ENCODE results near the gene MICAL2.

MICAL2 gene

DNA sequence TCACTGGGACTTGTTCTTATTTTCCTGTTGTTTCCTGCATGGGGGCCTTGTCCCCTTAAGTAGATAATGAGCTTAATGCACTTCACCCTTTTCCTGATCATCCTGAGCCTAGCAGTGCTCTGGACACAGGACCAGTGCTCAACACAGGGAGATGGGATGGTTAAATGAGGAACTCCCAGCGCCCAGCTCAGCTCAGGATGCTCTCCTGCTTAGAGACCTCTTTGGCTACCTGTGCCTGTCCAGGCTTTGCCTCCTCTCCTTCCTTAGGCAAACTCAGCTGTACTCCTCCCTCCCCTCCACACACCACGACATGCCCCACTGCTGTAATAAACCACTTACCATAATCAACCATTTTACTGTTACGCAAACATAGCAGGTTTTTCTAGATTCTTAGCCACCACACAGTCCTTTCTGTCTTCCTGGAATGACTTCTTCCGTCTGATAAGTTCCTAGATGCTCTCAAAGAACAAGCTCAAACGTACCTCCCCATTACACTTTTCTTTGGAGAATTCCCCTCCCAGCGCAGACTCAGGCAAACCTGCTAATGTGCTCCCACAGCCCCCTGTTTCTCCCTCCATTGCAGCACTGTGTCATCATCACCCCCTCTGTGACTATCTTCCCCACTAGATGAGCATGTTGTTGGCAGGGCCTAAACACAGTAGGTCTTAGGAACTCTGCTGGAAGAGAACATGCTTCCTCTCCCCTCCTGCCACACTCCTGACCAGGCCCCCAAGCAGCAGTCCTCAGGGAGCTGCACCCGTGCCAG lies 113.6 kb downstream of the MICAL2 start:
- no peak for DNase-seq

DNA sequence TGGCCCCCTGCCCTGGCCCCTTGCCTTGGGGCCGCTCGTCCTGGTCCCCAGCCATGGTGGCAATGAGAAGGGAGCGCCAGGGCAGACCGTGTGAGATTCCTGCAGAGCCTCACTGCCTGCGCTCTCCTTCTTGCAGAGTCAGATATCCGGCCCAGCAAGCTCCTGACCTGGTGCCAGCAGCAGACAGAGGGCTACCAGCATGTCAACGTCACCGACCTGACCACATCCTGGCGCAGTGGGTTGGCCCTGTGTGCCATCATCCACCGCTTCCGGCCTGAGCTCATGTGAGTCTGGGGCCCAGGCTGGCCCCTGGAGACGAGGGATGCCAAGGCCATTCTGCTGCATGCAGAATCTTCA lies 114.1 kb downstream of the MICAL2 start:
- peak in 16 of 58 donors; percentile 10 to 50 (median 32) for DNase-seq

DNA sequence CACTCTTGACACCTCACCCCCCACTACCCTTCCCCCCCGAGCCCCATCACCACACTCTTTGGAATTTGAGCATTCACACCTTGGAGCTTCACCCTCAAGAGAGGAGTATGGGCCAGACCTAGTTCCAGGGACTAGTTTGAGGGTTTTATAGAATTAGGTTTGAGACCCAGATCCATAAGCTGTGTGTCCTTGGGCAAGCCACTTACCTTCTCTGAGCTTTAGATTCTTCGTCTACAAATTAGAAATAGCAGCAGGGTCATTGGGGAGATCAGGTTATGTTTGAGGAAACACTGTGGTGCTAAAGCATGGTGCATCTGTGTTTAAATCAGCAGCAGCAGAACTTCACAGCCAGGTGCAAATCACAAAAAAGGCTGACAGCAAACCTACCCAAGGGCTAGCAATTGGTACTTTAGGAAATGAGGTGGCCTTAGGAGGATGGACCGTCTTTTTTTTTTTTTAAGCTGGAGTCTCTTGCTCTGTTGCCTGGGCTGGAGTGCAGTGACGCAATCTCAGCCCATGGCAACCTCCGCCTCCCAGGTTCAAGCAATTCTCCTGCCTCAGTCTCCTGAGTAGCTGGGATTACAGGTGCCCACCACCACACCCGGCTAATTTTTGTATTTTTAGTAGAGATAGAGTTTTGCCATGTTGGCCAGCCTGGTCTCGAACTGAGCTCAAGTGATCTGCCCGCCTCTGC lies 114.8 kb downstream of the MICAL2 start:
- no peak for DNase-seq

DNA sequence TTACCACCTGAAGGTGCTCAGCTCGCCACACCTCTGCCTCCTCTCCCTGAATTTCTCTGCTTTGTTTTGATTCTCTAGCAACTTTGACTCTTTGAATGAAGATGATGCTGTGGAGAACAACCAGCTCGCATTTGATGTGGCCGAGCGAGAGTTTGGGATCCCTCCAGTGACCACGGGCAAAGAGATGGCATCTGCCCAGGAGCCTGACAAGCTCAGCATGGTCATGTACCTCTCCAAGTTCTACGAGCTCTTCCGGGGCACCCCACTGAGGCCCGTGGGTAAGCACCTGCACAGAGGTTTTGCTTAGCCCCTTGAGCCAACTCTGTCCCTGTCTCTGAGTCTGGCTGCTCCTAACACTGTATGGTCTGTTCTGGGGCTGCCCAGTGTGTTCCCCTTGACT lies 115.7 kb downstream of the MICAL2 start:
- DNase-seq, result no peak

DNA sequence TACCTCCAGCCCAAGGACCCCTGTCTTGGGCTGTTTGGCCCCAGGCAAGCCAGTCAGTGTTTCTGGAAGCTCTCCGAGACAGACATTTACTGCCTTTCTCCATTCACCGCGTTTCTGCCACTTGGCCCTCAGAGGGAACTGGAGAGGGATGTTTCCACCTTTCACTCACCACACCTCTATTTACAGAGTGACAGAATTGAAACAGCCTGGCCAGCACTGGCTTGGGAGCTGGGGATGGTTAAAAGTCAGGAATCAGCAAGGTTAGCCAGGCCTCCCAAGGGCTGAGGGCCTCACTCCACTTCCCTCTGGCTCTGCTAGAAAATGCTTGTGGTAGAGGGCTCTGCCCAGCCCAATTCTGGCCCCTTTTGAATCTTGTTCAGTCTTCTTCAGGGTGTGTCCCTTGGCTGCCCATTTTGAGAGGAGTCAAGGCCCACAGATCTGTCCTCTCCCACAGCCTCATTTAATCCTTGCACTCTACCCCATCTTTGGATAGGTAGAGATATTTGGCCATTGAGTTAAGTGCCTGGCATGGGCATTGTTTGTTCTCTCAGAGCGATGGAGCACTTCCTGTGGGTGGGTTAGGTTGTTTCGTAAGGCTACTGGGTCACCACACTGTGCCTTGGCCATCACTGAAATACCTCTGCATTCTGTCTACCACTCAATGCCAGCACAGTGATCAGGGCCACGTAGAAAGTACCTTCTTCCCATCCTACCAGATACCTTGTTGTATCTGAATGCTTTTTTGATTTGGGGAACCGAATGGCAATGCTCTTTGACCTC lies 119.2 kb downstream of the MICAL2 start:
- DNase-seq, result no peak

DNA sequence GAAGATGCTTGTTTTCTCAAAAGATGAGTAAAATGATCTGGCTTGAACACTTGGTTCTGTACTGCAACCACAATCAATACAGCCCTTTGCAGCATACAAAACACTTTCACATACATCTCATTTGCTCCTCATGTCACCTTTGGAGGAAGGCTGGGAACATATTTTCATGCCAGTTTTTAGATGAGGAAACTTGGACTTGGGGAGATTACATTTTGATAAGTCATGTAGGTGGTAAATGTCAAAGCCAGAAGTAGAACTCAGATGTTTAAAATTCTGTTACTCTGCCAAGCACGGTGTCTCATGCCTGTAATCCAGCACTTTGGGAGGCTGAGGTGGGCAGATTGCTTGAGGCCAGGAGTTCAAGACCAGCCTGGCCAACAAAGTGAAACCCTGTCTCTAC lies 121.8 kb downstream of the MICAL2 start:
- DNase-seq, result peak in 1 of 58 donors; percentile 32

DNA sequence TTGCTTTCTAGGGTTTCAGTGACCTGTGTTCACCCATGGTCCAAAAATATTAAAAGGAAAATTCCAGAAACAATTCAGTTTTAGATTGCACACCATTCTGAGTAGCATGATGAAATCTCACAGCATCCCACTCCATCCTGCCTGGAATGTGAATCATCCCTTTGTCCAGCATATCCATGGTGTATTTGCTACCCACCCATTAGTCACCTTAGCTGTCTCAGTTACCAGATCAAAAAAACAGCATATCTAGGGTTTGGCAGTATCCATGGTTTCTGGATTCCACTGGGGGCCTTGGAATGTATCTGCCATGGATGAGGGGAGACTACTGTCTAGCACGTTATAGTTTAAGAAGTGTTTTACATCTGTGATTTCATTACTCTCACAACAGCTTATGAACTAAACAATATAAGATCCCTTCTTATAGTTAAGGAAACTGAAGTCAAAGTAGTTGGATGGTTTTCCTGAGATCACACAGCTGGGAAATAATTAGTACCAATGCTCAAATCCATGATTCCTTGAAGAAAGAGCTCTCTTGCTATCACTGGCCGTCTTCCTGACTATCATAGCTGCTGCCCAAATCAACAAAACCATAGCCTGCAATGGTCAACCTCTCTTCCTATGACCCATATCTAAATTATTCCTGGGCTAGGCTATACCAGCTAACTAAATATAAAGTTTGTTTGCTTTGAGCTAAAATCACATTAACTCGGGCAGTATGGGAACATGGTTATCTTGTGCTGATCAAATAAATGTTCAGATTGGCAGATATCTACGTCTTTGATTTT lies 122.6 kb downstream of the MICAL2 start:
- no peak for DNase-seq

DNA sequence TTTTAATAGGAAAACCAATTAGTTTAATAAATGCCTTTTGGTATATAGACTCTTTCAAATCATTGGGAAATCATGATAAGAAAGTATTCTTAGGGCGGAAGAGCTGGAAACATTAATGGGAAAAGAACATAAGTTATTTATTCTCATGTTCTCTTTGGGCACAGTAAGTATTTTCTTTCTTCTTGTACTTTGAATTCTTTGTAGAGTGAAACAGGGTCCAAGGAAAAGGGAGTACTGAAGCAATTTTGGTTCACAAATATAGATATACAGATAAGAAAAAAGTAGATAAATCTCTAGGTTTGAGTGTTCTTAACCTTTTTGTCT lies 123.2 kb downstream of the MICAL2 start:
- no peak for DNase-seq

DNA sequence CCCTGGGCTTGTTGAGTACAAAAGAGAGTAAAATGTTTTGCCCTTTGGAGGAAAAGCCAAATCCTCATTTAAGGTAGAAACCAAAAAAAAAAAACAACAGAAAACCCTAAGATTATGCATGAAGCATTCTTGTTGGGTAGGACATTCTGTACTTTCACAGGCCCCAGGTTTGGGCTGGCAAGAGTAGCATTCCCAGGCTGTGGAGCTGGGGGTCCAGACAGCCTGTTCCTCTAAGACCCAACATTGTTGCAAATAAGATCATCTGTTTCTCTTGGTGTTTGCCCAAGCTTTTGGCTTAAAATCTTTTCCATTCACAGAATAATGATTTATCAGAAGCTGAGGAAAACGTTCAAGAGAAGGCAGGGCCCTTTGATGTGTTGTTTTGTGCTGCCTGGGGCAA lies 123.8 kb downstream of the MICAL2 start:
- DNase-seq, result no peak

DNA sequence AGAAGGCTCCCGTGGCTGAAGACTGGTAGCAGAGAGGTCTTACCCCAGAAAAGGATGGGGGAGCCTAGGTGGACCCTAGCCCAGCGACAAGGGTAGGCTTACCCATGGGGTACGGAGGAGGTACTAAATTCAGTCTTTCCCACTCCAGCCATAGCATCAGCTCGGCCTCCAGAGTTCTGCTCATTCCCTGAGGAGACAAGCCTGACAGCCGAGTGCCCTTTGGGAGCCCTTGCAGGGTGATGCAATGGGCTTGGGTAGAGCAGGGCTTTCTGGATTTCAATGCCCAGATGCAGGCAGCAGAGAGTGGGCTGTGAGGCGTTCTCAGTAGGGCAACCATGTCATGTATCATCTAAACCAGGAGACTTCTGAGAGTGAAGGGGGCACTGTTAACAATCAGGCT lies 124.7 kb downstream of the MICAL2 start:
- no peak for DNase-seq

DNA sequence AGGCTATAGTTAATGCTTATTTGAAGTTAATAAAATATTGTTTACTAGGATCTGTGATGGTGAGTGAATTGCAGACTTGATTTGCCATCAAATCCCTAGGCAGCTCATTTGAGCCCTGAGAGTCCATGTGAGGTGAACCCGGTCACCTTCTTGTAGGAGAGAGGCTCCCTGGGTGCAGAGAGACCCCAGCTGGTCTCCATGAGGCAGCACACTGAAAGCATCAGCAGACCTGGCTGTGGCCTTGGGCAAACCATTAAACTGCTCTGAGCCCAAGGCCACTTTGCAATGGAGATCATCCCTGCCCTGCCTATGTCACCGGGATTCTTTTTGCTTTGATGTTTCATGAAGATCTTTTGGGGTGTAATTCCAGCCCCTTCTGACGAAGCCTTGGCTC lies 125.2 kb downstream of the MICAL2 start:
- no peak for DNase-seq

DNA sequence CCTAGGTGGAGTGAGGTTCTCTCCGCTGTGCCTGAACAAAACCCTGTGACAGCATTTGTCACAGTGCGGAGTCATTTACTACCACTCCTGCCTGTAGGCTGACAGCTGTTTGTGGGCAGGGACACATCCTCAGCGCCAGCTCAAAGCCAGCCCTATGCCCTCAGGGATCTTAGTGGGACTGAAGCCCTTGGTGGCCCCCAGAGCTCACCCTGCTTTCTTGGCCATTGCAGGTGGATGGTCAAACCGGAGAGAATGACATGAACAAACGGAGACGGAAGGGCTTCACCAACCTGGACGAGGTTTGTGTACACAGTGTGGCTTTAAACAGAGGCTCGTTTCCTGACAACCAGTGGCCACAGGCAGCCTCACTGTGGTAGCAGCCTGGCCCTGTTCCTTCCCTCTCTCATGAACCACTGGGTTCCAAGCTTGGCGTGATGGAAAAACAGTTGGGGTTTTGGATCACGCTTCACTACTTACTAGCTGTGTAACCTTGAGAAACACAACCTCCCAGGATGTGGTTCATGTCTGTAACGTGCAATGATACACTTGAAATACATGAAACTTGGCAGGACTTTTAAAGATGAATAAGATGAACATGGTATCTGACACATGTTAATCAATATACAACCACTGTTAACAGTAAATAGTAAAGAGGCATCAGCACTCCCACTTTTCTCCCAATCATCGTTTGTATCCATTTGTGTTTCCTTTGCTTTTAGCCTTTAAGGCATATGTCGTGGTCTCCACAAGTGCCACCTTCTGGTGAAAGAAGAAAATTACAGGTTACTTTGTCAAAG lies 125.8 kb downstream of the MICAL2 start:
- peak in 5 of 58 donors; percentile 6 to 71 (median 35) for DNase-seq

DNA sequence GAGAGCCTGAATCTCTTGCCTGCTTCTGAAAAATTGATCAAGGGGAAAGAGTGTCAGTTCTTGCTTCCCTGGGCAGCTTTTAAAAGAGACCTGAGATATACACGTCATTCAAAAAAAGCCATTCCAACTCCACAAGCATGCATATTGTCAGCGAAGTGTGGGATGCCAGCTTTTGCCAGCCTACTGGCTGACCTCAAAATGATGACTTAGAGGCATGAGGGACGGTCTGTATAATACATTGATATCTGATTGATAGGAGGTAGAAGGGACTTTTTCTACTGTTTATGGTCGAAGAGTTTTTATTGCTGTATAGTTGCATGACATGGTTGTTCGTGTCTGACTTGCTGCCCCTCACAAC lies 126.3 kb downstream of the MICAL2 start:
- DNase-seq, result no peak

DNA sequence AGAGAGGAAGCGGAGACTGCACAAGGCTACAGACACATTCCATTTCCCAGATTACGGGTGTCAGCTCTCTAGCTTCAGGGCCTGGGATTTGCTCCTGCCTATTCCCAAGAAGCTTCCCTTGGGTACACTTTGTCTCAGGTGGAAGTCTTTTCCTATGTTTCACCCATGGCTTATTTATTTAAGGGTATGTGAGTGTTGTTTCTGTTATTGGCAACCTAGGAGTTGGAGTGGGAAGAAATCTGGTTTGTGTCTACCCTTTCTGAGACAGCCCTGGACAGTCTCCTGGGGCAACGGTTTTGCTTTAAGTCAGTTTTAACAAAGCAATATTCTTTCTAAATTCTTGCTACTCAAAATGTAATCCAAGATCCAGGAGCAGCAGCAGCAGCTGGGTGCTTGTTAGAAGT lies 127.0 kb downstream of the MICAL2 start:
- DNase-seq, result no peak

DNA sequence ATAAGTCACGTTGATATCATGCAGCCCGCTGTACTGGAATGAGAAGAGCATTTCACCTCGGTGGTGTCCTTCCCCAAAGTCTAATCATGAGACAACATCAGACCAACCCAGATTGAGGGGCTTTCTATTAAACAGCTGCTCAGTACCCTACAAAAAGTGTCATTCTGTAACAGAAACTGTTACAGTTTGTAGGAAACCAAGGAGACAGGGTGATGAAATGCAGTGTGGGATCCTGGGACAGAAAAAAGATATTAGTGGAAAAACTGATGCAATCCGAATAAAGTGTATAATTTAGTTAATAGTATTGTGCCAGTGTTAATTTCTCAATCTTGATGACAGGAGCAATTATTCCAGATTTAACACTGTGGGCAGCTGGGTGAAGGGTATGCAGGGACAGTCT lies 128.0 kb downstream of the MICAL2 start:
- DNase-seq, result no peak

DNA sequence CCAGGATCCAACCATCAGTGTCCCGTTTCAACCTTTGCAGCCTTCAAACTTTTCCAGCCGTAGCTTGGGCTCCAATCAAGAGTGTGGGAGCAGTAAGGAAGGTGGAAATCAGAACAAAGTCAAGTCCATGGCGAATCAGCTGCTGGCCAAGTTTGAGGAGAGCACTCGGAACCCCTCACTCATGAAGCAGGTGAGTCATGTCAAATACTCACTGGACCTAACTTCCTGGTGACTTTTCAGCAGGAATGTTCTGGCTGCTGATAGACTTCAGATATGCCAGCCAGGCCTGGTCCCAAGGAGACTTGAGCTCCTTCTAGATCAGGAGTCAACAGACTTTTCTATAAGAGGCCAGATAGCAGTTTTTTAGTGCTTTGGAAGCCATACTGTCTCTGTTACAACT lies 129.0 kb downstream of the MICAL2 start:
- DNase-seq, result no peak

DNA sequence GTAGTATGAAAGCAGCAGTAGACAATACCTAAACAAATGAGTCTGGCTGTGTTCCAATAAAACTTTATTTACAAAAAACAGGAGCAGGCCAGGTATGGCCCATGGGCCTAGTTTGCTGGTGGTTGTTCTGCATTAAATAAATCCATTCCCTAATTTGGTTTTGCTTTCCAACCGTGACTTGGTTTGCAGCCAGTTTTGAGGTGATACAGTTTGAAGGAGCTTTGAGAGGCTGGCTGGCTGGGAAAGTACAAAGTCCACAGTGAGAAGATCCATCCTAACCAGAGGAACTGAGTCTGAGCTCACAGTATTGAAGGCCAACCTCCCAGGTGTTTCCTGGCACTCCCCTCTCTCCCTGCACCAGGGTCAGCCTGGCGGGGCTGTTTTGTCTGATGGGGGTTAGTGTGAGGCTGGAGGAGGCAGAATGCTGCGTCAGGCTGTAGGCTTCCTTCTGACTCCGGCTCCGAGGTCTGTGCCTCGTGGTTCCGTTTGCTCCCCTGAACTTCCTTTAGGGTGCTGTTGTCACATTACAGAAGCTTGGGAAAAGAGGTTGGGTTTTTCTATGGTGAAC lies 129.5 kb downstream of the MICAL2 start:
- no peak for DNase-seq

DNA sequence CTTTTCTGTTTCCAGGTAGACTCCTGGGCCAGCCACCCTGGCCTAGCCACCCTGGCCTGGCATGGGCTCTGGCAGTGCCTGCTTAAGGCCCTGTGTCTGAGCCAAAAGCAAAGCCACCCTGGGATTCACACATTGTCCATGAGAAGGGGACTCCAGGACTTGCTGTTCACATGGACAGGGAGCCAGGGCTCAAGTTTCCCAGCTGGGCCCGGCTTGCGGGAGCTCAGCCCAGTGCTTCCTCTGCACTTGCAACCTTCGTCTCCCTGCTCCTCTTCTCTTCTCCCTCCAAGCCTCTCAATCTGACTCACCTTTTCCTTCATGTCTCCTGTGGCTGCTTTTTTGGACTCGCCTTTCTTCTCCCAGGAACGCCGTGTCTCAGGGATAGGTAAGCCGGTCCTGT lies 130.3 kb downstream of the MICAL2 start:
- DNase-seq, result no peak

DNA sequence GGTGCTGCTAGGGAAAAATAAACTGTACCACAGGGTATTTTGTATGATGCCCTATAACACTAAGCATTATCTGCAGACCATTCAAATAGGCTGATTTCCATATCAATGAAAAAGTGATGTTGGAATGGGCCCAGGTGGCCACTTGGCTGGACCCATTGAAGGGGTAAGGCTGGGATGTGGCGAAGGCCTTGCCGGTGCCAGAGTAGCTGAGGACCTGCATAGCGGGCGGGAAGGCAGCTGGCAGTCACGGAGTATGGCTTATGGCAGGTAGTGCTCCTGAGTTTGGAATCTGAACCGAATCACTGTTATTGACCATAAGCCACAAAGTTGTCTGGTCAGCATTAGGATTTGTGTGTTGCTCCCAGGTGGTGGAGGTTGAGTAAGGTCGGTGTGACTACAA lies 131.0 kb downstream of the MICAL2 start:
- DNase-seq, result no peak

DNA sequence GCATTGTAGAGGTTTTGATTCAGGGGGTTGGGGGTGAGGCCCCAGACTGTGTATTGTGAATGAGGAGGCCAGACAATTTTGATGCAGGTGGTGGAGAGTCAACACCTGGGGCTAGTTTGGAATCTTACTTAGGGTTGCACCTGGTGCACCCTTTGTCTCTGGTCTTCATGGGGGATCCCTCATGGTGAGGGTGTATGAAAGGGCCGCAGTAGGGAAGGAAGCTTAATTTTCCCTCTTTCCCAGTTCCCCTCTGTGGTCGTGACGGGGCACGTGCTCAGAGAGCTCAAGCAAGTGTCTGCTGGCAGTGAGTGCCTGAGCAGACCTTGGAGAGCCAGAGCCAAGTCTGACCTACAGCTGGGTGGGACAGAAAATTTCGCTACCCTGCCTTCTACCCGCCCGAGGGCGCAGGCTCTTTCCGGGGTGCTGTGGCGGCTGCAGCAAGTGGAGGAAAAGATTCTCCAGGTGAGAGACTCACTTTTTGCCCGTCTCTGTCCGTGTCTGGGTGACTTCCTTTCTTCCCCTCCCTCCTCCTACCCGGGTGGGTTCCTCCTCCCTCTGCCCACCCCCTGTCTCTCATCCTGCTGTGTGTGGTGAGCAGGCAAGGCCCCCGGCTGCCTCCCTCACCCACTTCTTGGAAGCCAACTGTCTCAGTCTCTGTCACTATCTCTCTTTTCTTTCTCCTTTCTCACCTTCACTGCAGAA lies 131.7 kb downstream of the MICAL2 start:
- no peak for DNase-seq
